WI38 (cell line): ENCODE data around the gene RRP1.

ENCODE experiments used
- H3K4me3 ChIP-seq: 2 replicates; pipeline ENCODE4 v1.5.1; 2011; ENCODE audit warnings: low read depth, mild to moderate bottlenecking, control low read depth, low read length
- CTCF ChIP-seq: IDR thresholded peaks from 2 replicates; pipeline ENCODE4 v1.5.1; 2012; ENCODE audit warnings: low read depth, mild to moderate bottlenecking, control low read depth, low read length

Gene RRP1

GRCh38 chr21:43778469-43779335 lies 10.7 kb upstream of the RRP1 start:
- TF ChIP-seq CTCF = no peak
- H3K4me3 ChIP-seq = no peak overlapping the region

GRCh38 chr21:43779660-43780059 lies 9.7 kb upstream of the RRP1 start:
- no peak for TF ChIP-seq CTCF
- H3K4me3 ChIP-seq = no peak overlapping the region

DNA sequence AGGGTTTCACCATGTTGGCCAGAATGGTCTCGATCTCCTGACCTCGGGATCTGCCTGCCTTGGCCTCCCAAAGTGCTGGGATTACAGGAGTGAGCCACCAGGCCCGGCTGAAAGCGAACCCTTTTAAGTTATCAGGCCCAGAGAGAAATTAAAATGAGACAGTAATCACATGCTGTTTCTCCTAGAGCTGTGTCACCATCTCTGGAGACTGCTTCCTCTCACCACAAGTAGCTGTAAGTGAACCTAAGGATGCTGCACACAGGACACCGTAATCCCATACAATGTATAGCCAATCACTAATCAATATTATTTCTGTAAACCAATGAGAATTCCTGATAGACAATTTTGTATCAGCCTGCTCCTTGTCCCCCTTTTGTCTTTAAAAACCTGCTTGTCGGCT lies 7.5 kb upstream of the RRP1 start:
- no peak overlapping the region for H3K4me3 ChIP-seq
- TF ChIP-seq CTCF = no peak

DNA sequence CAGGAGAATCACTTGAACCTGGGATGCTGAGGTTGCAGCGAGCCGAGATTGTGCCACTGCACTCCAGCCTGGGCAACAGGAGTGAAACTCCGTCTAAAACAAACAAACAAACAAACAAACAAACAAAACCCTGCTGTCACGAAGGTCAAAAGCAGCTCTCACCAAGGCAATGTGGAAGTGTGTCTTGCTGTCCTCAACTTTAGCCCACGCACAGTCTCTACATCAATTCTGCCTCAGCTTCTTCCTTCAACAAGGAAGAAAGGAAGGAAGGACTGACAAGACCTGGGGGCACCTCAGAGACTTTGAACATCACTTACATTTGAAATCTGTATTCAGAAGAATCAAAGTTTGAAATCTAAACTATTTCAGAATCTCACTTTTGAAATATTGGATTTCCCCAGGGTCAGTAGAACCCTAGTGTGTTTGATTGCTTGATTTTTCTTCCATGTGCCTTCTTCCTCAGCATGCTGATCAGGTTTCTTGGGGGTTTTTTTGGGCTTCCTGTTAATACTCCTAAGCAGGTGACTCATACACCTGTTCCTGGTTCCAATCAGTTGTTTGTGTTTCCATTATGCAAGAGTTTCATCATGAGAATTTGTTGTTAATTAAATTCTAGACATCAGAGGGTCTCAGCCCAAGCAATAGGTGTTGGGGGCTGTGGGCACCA lies 6.8 kb upstream of the RRP1 start:
- H3K4me3 ChIP-seq = no peak overlapping the region
- no peak for TF ChIP-seq CTCF

GRCh38 chr21:43783098-43783700 lies 6.2 kb upstream of the RRP1 start:
- H3K4me3 ChIP-seq = no peak overlapping the region
- TF ChIP-seq CTCF = no peak

GRCh38 chr21:43785134-43785533 lies 4.2 kb upstream of the RRP1 start:
- no peak overlapping the region for H3K4me3 ChIP-seq
- TF ChIP-seq CTCF = no peak
